HG02642 (cell line): ENCODE results near the gene TAGLN2.

Experiments used
- ATAC-seq: cut with Tn5 transposase; IDR thresholded peaks from one replicate; pipeline ENCODE4 v1.9.1; 2021; ENCODE audit warnings: mild to moderate bottlenecking; ENCODE audit not compliant: unreplicated experiment, poor library complexity

TAGLN2 gene

DNA sequence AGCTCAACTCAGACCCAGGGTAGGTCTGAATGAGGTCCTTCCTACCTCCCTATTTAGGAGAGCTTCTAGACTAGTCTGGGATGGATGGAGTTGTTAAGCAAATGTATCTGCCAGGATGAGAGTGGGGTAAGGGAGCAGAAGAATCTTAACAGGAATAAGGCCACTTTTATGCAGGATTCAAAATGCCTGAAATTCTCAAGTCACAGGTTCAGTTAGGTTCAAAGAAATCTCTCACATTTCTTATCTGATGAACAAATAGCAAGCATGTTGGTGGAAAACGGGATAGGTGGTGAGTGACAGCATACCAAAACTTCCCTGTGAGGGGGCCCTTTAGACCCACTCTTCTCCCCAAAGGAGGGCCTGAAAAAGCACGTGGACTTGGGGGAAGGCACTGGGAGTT lies 25.7 kb upstream of the TAGLN2 start:
- no peak for ATAC-seq

DNA sequence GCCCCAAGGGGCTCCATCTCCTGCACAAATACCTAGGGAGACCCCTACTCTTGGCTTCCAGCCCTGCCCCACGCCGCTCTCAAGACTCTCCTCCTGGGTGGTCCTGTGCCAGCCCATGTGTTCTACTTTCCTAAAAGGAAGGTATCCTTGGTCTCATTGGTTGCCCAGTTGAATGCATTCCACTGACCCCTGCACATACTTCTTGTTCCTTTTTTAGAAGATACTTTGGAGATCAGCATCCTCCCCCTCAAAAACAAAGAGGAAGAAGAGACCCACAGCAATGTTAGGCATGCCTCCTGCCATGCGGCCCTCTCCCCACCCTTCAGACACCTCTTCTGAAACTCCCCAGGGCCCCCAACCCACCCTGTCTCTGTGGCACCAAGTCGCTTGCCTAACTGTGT lies 24.7 kb upstream of the TAGLN2 start:
- ATAC-seq, result no peak

DNA sequence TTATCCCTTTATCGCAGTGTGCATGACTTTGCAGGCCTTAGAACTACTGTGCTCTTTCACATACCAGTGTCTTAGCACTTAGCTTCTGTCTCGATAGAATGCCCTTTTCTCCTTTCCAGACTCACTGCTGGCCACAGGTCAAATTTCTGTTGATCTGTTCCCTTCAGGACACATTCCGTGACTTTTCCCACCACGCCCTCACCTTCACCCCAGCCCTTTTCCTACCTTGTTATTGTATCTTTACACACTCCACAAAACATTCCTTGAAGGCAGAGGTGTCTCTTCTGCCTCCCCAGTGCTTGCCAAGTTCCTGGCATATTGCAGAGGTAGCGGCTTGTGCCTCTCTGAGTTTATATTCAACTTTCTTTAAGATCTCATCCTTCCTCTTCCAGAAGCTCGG lies 23.8 kb upstream of the TAGLN2 start:
- ATAC-seq, result no peak

GRCh38 chr1:159947942-159948341 lies 22.6 kb upstream of the TAGLN2 start:
- no peak for ATAC-seq

DNA sequence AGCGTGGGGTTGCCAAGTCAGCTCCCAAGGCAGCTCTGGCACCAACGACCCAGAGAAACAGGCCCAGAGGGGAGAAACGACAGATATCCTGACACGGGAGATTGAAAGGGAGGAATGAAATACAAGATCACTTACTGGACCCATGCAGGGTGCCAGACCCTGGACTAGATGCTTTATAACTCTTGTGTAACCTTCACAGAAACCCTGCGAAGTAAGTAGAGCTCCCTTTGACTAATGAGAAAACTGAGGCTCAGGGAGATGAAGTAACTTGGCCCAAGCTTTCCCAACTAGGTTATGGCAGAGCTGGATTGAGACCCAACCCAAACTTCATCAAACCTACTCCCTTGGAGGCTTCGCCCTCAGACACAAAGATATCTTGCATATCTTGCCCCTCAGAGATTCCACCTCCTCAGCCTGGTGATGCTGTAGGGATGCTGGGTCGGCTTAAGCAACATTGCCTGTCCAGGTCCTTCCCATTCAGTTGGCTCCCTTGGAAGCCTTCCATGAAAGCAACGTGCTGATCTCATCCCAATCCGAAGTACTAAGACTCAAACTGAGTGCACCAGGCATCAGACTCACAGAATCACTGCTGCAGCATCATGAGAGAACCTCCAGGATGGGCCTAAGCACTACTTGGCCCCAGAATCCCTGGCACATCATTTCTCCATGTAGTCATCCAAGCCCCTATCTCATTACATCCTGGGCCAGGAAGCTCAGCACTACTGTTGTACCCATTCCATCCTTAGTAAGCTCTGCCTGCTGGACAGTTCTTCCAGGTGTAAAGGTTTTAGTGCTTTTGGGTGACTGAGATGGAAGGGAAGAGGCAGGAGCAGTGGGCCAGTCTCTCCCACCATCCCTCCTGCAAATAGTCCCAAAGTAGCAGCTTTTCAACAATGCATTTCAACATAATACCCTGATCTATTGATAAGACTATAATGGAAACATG lies 21.2 kb upstream of the TAGLN2 start:
- ATAC-seq, result no peak

DNA sequence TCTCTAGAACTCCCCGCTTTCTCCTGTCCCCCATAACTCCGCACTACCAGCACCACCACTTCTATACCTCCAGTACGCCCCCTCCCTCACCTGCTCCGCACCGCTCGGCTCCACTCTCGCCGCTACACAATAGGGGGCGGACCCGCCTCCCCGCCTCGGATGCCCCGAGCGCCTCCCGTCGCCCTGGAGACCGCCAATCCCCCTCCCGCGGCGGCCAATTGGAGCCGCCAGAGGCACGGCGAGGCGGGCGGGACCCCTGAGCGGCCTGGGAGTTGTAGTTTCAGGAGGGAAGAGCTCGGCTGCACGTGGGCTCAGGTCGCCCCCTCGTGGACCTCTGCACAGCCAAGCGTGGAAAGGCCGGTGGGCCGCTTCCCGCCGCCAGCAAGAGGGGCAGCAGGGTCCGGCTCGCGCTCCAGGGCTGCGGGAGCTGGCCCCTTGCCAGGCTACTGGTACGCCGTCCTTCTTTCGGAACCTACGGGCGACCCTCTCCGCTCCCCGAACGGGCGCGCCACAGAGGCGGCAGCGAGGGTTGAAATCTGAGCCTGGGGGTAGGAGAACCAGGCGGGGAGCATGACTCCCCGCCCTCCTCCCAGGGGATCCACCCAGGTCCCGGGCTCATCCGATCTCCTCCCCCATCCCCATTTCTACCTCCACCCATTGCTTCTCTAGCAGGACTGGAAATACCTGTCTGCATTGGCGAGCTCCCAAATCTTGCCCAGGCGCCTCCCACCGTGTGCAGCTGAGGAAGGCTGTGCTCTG lies 20.4 kb upstream of the TAGLN2 start, which contains the start of gene IGSF9:
Gene IGSF9, minus strand, starts transcription at position 131 of the 759 bp plus-strand sequence. CDS start 2,159 bp downstream, outside the sequence.
- peak; percentile 66 for ATAC-seq

DNA sequence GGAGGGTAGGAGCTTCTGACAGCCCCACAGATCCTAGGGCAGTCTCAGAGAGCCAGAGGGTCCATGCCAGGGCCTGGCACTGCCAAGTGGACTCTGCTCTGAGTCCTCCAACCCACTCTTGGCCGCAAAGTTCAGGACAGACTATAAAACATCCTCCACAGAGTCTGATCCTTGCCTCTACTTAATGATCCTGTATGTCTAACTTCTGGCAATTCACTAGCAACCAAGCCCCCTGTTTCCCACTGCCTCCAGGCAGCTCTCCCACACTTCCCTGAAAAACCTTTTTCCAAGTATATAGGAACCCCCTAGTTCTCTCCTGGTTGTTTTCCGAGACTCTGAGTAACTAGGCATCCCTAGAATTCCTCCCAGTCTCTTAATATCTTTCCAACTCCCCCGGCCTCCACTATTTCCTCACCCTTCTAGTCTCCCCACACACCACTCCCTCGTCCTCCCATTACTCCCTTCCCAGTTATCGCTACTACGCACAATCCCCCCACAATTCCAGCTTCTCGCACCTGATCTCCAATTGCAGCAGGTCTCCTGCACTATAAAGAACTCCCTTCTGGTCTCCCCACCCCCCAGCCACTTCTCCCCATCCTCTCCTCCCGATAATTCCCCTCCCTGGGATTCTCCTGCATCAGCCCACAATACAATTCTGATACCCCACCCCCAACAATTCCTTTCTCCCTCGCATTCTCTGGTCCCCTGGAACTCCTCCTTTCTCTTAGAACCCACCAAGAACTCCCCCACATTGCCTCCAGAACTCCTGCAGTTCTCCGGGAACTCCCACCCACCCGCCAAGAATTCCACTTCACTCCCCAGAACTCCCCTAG lies 19.5 kb upstream of the TAGLN2 start:
- ATAC-seq, result no peak

DNA sequence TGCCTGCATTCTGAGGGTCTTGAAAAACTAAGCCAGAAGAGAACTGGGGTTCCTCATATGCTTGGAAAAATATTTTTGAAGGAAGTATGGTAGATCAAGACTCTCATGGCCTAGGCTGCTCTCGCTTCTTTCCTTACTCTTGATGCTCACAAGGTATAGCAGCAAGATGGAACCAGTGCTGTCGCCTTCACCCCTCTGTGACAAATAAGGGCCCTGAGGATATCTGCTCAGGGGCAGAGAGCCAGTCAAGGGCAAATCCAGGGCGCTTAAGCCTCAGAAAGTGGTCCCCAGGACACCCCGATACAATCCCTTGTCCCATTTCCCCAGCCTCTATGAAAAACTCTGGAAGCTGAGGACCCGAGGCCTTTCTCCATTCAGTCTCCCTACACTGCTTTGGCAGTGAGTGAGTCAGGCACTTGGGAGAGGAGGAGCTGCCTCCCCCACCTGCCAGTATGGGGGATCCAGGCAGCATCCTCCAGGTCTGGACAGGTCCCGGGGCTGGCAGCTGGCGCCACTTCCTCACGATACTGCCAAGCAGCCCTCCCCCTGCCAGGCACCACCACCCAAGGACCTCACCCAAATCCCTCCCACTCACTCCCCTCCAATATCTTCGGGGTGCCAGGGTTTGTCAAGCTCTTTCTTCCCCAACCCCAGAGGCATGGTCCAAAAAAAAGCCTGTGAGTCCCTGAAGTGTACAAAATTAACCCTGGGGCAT lies 18.8 kb upstream of the TAGLN2 start:
- no peak for ATAC-seq

DNA sequence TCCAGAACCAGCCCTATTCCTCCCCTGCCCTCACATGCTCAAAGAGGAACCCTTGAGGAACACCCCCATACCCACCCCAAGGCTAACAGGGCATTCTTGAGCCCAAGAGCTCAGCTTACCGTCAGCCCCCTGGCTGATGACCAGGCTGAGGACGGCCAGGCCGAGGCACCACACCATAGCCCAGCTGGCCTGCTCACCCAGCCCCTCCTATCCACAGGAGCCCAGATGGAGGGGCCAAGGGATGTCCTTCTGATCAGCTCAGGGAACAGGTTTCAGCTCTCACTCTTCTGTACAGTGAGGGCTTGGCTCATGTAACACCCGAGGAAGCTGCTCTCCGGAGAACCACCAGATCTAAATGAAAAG lies 18.0 kb upstream of the TAGLN2 start:
- no peak for ATAC-seq

DNA sequence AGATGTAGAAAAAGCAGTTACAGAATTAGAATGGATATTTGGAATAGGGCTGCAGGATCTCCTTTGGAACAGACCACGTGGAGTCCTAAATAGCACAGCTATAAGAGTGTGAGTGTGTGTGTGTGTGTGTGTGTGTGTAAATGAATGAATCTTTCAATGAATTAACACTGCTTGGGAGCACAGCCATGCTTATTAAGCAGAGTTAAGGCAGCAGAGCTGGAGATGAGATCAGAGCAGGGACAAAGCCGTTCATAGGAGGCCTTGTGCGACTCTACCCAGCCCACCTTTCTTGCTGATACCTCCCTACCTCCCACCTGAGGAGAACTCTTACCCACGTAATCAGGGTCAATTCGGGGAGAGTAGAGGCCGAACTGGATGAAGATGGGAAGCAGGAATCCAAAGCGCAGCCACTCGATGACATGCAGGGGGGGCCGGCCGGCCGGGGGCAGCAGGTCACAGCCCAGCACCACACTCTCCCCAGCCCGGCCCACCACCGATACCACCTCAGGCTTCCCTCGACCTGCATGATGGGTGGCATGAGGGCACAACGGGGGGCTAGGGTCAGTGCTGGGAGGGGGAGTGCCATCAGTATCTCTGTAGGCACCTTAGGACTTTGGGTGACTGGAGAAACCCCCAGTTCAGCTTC lies 17.4 kb upstream of the TAGLN2 start:
- no peak for ATAC-seq

GRCh38 chr1:159941591-159942560 lies 16.6 kb upstream of the TAGLN2 start:
- no peak for ATAC-seq

- no peak for ATAC-seq
Measured at GRCh38 chr1:159941141-159941540, 15.8 kb upstream of the TAGLN2 start.

GRCh38 chr1:159940006-159940620 lies 14.8 kb upstream of the TAGLN2 start:
- ATAC-seq, result no peak

- ATAC-seq, result no peak
Measured at GRCh38 chr1:159939678-159940002, 14.3 kb upstream of the TAGLN2 start.

DNA sequence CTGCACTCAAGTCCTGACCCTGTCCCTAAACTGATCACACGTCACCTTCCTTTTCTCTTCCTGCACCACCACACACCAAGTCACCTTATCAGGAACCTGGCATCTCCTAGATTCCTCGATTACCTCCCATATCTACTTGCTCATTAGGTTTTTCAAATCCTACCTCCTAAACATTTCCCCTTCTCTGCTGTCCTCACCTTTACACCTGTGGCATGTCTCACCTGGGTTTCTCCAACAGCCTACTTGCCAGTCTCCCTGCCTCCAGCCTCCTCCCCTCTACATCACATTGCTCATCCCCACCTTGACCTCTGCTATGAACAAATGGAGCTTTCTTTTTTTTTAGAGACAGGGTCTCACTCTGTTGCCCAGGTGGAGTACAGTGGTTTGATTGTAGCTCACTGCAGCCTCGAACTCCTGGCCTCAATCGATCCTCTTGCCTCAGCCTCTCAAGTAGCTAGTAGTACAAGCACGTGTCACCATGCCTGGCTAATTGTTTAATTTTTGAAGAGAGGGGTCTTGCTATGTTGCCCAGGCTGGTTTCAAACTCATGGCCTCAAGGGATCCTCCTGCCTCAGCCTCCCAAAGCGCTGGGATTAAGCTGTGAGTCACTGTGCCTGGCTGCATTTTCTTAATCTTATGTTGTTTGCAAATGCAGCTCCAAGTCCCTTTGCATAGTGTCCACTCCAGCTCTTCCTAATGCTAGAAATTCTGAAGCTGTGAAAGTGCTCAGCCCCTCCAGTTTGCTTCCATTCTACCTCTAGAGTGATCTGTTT lies 13.8 kb upstream of the TAGLN2 start:
- ATAC-seq, result no peak

DNA sequence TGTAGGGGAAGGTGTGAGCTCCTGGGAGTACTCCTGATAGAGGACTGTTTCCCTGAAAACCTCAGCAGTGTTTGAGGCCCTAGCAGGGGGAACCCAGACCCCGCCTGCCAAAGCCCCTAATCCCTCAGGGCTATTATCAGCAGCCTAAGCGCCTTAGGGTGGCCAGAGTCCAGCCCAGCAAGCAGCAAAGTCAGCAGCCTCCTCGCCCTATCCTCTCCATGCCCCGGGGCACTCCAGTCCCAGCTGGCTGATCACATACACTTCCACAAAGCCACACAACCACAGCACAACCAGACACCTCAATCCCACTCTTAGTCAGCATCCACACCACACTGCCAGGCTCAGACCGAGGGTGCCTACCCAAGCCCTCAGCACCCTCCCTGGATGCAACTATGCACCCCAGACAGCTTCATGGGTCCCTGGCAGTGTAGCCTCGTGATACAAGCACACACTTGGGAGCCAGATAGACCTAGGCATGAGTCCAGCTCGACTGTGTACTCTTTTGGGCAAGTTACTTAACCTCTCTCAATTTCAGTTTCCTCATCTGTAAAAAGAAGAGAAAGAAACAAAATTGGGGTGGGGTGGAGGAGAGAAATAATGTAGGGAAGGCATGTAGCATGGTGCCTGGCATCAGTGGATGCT lies 13.0 kb upstream of the TAGLN2 start:
- no peak for ATAC-seq
